GM18511 (cell line): ENCODE measurements around the gene SIRT7.

ENCODE experiments used
- ATAC-seq: cut with Tn5 transposase; IDR thresholded peaks from one replicate; pipeline ENCODE4 v1.9.1; 2021; ENCODE audit warnings: mild to moderate bottlenecking, moderate library complexity; ENCODE audit not compliant: unreplicated experiment

Gene SIRT7

DNA sequence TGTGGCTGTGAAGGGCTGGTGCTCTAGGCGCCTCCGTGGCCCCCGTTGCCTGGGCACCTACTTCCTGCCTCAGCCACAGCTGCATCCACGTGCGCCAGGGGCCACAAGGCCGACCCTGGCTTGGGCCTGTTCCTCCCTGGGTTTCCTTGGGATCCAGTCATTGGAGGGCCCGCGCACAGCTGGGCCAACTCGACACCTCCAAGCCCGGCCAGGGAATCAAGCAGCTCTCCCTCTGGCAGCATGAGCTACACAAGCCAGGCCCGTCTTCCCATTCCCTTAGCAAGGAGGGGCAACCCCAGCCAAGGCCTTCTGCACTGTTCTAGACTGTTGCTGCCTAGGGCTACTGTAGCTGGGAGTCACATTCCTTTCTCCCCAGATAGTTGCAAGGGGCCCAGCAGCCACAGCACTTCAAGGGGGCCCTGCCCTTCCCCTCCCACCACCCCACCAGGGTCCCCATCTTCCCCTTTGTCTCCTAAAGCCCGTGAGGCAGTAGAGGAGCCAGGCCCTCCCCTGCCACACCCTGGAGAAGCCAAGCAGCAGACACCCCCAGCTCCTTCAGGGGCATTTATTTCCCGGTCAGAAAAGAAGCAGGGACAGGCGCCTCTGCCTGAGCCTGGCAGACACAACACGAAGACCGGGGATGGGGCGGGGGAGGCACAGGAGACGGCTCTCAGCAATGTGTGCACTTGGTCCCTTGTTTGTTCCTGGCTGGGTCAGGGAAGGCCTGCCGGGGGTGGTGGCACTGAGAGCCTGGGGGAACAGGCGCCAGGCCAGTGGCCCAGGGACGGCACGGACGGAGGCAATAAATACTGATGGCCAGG is 50.6 kb downstream of the SIRT7 start:
- no peak for ATAC-seq

DNA sequence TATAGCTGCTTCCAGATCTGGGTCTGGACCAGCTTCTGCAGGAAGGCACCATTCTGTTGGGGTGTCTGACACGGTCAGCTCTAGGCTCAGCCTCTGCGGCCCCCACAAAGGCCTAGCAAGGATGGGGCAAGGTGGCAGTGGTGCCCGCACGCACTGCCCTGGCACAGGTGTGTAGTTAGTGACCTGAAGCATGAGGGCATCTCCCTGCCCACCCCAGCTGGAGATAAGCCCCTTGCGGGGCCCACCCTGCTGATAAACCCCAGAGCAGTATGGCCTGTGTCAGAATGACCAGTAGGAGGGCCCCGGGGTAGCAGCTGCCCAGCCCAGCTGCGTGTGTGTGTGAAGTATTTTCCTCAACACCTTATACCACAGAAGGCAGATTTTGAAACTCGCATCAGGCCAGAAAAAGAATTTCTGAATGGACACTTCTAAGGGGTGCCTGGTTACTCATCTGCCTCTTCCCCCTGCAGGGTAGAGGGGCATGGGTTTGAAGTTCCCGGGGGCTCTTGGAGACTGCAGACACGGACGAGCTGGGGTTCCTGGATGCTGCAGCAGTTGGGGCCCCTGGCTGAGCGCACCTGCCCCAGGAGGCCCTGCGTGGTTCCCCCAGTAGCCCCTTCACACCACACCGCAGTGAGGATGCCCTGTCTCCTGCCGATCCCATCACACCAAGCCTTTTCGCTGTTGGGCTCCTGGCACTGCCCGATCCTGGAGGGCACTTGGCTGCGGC is 51.4 kb downstream of the SIRT7 start:
- no peak for ATAC-seq

DNA sequence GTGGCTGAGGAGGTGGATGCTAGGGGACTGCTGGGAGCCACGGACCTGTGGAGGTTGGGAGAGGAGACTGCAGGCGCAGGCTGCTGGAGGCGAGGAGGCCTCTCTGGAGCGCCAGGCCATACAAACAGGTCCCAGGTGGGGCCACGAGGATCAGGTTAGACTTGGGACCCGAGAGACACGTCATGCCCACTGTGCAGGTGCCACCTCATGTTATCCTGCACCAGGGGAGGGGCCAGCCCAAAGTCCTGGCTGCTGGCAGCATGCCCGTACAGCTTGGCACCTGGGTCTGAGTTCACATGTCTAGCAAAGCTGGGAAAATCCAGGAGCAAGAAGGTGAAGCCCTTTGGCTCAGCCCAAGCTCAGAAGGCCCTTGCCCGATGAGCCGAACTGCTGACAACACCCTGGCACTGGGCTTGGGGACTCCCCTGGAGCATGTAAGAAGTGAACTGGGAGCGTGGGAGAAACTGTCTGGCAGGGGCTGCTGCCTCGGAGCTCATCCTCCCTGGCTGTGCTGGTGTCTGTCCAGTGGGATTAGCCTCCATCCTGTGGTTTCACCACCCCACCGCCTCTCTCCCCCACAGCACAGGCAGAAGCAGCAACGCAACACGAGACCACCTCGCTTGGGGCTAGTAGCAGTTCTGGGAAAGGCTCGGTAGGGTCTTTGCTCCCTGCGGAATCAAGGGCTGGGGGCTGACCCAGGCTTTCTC is 52.1 kb downstream of the SIRT7 start:
- no peak for ATAC-seq

DNA sequence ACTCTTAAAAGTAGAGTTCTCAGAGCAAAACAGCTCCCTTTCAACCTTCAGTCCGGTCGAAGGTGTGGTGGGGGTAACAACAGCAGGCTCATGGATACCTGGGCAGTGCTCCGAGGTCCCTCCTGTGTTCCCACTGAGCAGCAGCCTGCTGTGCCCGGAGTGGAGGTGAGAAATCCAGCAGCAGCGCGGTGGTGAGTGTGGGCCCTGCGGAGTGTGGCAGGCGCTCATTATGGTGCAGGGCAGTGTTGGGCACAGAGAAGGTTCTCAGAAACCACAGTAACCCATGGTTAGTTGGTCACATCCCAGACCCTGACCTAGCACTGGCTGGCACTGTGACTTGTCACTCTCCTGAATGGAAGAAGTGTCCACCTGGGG is 52.6 kb downstream of the SIRT7 start:
- ATAC-seq, result no peak

DNA sequence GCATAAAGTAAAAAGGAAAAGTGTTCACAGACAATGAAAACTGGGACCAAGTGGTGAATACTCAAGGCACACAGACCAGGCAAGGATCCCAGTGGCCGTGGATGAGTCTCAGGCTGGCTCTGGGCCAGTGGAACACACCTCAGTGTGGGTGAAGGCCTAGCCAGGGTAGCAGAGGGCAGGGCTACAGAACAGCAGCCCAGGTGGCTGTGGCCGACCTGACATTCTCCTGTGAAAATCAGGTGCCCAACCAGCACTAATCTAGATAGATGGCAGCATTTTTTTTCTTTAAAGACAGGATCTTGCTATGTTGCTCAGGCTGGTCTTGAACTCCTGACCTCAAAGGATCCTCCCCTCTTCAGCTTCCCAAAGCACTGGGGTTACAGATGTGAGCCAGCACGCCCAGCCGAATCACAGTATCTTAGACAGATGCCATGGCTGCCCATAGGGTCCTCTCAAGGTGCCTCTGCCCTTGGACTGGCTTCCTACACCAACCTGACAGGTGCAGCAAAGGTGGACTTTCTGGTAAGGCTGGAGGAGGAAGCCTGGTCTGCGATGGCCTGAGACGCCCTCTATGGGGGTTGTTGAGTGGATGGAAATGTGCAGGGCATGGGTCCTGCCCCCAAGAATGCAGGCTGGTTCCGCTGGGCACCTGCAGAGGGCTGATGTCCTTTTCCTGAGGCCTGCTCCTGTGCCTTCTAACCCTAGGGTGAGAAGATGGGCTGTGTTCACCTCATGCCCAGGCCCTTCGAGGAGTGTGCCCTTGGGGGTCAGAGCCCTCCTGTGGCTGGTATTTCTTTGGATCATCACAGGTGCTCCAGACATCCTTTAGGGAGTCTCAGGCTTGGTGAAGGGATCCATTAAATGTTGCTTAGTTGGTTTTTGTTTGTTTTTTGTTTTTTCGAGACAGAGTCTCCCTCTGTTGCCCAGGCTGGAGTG is 53.9 kb downstream of the SIRT7 start:
- ATAC-seq, result no peak

DNA sequence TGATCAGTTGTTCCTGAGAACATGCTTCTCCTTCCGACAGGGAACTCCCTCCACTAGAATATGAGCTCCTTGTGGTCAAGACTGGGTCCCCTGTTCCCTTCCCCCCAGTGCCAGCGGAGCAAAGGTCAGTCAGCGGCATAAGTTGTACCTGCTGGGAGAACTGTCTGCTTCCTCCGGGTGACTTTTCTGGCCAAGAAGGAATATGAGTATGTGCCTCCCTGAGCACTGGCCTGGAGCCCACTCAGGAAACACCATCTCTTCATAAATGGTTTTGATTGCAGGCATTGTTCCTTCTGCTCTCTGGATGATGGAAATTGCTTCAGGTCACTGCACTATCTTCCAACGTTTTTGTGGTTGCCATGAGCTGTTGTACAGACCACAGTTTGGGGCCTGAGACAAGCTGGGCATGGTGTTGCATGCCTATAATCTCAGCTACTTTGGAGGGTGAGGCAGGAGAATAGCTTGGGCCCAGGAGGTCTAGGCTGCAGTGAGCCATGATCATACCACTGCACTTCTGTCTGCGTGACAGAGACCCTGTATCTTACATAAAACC is 54.8 kb downstream of the SIRT7 start:
- ATAC-seq, result no peak
